Hematopoietic multipotent progenitor cell treated with erythropoietin and hydrocortisone succinate and interleukin-3 and kit ligand, for 15 days (in vitro differentiated cells): Measurements from ENCODE around the gene PRAMEF2.
"Not testable (repeated sequence)": the region's sequence is repeated elsewhere in the genome, so short reads cannot be mapped to it uniquely, and the experiment has no call there.

Experiments
- DNase-seq: peaks from one replicate; pipeline ENCODE4 v3.0.0-alpha.2; 2015; ENCODE audit warnings: low spot score

PRAMEF2 gene, protein sequence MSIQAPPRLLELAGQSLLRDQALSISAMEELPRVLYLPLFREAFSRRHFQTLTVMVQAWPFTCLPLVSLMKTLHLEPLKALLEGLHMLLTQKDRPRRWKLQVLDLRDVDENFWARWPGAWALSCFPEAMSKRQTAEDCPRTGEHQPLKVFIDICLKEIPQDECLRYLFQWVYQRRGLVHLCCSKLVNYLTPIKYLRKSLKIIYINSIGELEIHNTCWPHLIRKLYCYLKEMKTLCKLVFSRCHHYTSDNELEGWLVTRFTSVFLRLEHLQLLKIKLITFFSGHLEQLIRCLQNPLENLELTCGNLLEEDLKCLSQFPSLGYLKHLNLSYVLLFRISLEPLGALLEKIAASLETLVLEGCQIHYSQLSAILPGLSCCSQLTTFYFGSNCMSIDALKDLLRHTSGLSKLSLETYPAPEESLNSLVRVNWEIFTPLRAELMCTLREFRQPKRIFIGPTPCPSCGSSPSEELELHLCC

DNA sequence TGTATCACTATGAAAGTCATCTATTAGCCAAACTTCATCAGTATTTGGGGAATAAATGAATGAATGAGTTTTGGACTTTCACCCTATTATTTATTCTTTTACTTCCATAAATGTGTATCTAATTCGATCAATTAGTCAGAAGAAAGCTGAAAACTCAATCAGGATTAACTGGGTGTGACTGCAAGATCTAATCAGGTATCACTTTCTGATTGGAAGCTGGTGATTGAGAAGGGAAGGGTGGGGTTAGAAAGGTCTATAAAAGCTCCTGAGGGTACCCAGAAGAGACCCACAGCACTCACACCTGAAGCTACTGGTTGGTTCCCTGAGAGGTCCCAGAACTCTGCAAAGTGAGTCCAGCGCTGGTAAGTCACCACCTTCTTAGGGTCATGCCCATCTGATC lies at the start of gene PRAMEF2:
TSS of gene PRAMEF2 (plus strand) at position 301 of the 400 bp plus-strand sequence. CDS start 1,924 bp downstream, outside the sequence.
- DNase-seq = not testable (repeated sequence)

DNA sequence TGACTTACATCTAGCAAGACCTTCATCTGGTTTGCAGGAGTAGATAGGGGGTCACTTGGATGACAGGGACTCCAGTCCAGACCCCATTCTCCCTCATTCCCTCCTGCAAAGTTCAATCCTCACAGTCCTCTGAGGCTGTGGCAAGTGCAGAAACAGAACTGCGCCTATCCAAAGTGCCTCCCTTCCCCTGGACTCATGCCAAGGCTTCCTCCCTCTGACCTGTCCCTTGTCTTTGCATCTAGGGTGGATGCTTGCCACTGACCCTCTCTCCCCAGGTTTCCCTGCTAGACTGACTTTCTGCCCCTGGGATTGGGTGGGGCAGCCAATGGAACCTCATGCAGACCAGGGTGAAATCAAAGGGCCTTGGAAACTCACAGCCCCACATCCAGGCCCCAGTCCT lies 47.0 kb upstream of the PRAMEF2 start:
- DNase-seq = no peak

DNA sequence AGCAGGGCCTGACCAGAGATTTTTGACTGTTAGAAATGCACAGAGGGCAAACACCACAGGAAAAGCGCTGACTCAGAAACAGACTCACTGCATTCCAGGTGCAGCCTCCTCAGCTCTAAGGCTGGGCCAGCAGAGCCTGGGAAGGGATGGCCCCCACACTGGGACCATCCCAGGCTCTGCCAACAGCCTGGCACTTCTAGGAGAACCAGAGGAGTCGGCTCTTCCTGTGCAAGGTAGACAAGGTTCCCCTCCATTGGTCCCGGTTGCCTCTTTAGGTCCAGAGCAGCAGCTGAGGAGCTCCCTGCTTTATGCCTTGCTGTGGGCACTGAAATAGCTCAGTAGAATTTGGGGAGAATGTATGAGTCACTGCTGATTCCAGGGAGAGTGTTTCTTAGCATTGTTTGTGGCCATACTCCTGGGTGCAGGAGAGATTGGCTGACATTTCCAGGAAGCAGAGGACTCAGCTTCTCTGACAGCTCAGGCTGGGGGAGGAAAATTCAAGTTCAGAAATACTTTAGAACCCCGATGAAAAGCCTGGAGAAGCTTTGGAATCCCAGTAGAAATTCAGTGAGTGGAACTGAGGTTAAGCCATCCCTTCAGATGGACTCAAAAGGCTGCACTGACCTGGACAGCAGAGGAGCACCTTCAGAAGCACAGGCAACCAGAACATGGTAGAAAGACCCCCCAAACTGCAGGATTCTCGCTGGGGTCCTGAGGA lies 46.0 kb upstream of the PRAMEF2 start:
- no peak for DNase-seq

DNA sequence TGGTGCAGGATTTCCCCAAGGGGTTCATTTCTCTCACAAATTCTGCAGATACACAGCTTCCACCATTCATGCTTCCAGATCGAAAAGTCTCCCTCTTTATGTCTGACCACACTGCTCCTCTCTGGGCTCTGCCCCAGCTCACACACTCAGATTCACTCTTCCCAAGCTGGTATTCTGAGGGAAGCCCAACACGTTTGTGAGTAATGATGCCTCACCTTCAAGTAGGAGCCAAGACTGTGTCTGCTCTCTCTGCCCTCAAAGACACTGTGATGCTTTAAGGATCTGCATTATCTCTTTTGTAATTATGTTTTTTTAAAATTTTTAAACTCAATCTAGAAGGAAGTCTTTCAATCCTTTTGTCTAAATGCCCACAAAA lies 45.5 kb upstream of the PRAMEF2 start:
- DNase-seq = no peak

DNA sequence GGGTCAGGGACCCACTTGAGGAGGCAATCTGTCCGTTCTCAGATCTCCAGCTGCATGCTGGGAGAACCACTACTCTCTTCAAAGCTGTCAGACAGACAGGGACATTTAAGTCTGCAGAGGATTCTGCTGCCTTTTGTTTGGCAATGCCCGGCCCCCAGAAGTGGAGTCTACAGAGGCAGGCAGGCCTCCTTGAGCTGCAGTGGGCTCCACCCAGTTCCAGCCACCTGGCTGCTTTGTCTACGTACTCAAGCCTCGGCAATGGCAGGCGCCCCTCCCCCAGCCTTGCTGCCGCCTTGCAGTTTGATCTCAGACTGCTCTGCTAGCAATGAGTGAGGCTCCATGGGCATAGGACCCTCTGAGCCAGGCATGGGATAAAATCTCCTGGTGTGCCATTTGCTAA lies 37.8 kb upstream of the PRAMEF2 start:
- not testable (repeated sequence) for DNase-seq

DNA sequence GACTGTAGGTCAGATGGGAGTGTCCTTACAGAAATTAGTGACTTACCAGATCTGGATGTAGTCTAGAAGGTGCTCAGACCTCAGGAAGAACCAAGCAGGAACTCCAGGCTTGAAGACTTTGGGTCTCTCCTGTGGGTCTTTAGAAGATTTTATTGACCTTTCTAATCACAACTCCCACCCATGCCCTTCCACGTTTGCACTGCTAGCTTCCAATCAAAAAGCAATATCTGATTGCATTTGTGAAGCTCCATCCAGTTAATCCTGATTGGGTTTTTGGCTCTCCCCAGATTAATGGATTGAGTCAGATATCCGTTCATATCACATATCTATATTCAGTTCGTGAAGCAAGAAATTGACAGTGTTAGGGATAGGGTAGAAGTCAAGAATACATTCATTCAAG lies 25.6 kb upstream of the PRAMEF2 start, which contains the start of gene PRAMEF11:
TSS of gene PRAMEF11 (minus strand) at position 101 of the 400 bp plus-strand sequence. CDS start 2,621 bp downstream, outside the sequence.
- not testable (repeated sequence) for DNase-seq

GRCh38 chr1:12833251-12833650 lies 23.6 kb upstream of the PRAMEF2 start:
- DNase-seq = not testable (repeated sequence)

- not testable (repeated sequence) for DNase-seq
Observed at GRCh38 chr1:12848620-12849019, 8.3 kb upstream of the PRAMEF2 start, which contains the start of gene HNRNPCL1. Gene HNRNPCL1 (minus strand): TSS chr1:12848720. CDS start chr1:12848289, 431 bp downstream.

- no peak for DNase-seq
Observed at GRCh38 chr1:12851779-12852178, 5.1 kb upstream of the PRAMEF2 start.

DNA sequence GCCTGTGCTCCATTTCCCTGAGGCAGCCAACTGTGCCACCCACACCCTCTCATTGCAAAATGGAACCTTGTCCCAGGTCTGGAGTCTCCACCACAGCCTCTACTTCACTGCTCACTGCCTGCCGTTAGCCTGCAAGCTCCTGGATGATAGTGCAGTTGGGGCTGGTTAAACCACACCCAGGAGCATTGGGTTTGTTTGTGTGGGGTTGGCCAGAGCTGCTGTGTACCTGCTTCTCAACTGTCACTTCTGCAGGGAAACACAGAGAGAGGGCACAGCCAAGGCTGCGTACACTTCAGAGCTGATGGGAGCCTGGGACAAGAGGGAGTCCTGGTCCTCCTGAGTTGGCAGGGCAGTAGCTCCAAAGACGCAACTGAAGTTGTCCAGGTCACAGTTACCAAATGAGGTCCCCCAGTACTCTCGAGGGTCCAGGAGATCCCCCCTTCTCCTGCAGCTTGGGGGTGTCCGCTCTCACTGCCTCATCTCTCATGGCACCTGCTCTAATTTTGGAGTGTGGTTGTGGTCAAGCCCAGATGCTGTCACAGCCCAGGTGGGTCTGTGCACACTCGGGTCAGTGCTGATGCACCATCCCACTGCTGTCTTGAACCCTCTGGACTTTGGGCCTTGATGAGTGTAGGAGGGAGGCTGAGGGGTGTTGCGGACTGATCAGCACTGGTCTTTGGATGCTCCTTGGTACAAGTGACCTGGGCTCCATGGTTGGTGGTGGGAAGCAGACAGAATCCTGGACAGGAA lies 6.4 kb downstream of the PRAMEF2 start:
- DNase-seq = not testable (repeated sequence)

DNA sequence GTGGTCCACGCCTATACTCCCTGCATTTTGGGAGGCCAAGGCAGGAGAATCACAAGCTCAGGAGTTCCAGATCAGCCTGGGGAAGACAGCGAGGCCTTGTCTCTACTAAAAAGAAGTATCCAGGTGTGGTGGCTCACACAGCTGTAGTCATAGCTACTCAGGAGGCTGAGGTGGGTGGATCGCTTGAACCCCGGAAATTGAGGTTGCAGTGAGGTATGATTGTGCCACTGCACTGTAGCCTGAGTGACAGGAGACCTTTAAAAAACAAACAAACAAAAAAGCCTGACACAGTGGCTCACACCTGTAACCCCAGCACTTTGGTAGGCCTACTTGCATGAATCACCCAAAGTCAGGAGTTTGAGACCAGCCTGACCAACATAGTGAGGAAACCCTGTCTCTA lies 21.6 kb downstream of the PRAMEF2 start:
- not testable (repeated sequence) for DNase-seq

DNA sequence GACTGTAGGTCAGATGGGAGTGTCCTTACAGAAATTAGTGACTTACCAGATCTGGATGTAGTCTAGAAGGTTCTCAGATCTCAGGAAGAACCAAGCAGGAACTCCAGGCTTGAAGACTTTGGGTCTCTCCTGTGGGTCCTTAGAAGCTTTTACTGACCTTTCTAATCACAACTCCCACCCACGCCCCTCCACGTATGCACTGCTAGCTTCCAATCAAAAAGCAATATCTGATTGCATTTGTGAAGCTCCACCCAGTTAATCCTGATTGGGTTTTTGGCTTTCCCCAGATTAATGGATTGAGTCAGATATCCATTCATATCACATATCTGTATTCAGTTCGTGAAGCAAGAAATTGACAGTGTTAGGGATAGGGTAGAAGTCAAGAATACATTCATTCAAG lies 29.2 kb downstream of the PRAMEF2 start, which contains the start of gene PRAMEF4:
TSS of gene PRAMEF4 (minus strand) at position 101 of the 400 bp plus-strand sequence. CDS start 2,807 bp downstream, outside the sequence.
- not testable (repeated sequence) for DNase-seq

GRCh38 chr1:12898170-12898569 lies 41.3 kb downstream of the PRAMEF2 start, which contains the start of gene PRAMEF10:
Gene PRAMEF10 (minus strand): TSS chr1:12898270. CDS start chr1:12895847, 2,423 bp downstream.
- DNase-seq = not testable (repeated sequence)

DNA sequence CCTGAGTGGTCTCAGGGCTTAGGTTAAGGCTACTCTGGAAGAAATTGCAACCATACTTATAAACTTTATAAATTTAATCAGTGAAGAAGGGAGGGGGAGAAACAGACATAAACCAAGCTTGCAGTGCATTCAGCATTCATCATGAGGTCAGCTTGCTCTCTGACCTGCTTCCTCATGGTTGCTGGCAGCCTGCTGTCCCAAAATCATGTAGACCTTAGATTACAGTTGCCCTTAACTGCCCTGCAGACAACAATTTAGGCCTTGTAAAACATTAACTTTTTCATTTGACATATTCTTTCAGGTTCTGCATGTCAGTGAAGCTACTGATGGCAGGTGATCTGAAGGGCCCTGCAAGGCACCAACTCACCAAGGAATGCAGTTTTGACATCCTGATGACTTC lies 42.3 kb downstream of the PRAMEF2 start:
- DNase-seq = not testable (repeated sequence)

GRCh38 chr1:12903793-12904572 lies 47.1 kb downstream of the PRAMEF2 start:
- not testable (repeated sequence) for DNase-seq
